SH-SY5Y (cell line): ENCODE results near the gene MAT2B.

Experiments
- GATA2 ChIP-seq: IDR thresholded peaks from 2 replicates; pipeline ENCODE4 v1.6.1; 2011; ENCODE audit warnings: mild to moderate bottlenecking, low read depth, low read length
- GATA3 ChIP-seq: IDR thresholded peaks from 2 replicates; pipeline ENCODE4 v1.6.1; 2011; ENCODE audit warnings: low read depth, mild to moderate bottlenecking, low read length, moderate library complexity

Gene MAT2B

DNA sequence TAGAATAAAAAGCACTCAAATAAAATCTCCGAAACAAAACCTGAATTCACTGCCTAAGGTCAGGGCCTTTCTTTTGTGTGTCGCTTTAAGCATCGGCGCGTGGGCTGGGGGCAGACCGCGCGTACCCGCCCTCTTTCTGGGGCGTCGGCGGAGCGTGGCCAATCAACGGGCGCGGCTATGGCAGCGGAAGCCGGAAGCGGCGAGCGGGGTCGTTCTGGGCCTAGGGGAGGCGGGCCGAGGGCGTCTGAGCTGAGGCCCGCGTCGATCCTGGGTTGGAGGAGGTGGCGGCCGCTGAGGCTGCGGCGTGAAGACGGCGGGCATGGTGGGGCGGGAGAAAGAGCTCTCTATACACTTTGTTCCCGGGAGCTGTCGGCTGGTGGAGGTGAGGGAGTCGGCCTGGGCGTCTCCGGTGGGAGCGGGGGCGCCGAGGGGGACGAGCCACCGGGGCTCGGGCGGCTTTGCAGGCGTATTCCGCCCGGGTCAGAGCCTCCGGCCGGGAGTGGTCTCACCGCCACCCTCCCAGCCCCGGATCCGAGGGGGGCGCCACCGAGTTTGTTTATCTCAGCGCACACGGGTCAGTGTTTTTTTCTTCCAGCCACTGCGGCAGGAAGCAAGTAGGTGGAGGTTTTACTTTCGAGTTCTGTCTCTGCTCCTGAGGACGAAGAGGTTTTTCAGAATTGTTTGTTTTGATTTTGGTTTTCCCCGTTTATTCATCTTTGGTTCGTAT lies at the start of gene MAT2B:
TSS of gene MAT2B (plus strand) at position 252 of the 727 bp plus-strand sequence. CDS start at position 320, 68 bp downstream.
- no peak for TF ChIP-seq GATA3
- TF ChIP-seq GATA2, result no peak

DNA sequence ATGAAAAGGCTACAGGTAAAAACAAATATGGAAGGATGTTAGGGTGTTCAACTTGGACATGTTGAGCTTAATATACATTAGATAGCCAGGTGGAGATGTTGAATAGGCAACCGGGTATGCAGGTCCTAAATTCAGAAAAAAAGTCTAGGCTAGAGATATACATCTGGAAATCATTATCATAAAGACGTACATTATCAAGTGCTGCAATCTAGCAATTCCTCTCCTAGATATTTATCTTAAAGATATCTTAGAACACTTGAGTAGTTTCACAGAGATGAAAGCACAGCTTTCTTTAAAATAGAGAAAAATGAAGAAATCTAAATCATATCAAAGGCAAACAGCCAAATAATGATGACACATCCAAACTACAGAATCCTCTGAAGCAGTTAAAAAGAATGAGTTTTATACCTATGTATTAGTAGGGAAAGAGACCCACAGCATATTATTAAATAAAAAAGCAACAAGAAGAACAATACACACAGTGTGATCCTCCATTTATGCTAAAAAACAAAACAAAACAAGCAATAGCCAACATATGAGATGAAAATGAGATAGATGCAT lies 49.3 kb upstream of the MAT2B start:
- TF ChIP-seq GATA3 (no peak), GATA2 (no peak)

GRCh38 chr5:163456840-163457239 lies 48.6 kb upstream of the MAT2B start:
- TF ChIP-seq GATA2 (no peak), GATA3 (no peak)

GRCh38 chr5:163458778-163459385 lies 46.5 kb upstream of the MAT2B start:
- TF ChIP-seq GATA3 (no peak), GATA2 (no peak)

DNA sequence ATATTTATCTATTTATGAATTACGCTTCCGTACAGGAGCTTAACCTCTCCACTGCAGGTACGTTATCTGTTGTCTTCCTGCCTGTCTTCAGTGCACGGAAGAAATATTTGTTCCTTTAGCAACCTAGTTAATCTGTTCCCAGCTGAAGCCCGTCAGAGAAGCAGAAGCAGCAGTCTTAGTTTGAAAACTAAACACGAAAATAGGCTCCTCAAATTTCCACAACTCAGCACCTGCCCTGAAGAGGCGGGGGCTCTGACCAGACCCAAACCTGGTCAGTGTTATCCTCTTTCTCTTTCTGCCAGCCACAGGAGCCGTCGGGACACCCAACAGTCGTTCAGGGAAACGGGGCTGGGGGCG lies 46.0 kb upstream of the MAT2B start:
- TF ChIP-seq GATA3, result no peak
- TF ChIP-seq GATA2, result no peak

DNA sequence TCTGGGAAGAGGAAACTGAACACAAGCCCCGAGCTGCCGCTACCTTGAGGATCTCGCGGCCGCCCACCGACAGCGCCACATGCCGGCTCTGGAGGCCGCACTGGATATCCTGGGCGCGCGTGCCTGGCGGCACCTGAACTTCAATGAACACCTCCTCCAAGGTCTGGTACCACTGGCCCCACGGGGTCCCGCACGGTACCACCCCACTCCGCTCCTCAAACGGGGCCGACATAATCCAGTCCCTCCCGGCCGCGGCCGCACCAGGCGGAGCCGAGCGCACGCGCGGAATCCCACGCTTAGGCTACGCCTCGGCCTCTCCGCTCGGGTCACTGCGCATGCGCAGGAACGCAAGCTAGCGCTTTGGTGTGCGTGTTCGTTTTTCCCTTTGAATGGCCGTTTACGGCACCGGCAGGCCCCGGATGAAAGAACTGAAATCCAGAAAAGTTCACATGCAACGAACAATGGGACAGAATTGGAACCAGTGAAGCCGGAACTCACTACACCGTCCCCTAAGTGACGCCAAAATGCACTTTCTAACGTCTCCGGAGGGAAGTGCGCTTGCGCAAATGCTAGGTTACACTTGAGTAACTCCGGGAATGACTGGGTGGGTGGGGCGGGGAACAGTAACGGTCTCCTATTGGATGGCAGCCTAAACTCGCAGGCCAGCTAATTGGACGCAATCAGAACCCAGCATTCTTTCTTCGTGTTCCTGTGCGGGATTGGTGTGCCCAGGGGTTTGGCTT lies 45.4 kb upstream of the MAT2B start, which contains the start of gene NUDCD2:
TSS of gene NUDCD2 (minus strand) at position 284 of the 743 bp plus-strand sequence. CDS start at position 232, 52 bp downstream.
- no peak for TF ChIP-seq GATA3
- TF ChIP-seq GATA2, result no peak

GRCh38 chr5:163460562-163461171 lies 44.8 kb upstream of the MAT2B start, which contains the start of gene HMMR:
HMMR (plus strand) TSS chr5:163460632; CDS start chr5:163460693, 61 bp downstream.
- no peak for TF ChIP-seq GATA2

DNA sequence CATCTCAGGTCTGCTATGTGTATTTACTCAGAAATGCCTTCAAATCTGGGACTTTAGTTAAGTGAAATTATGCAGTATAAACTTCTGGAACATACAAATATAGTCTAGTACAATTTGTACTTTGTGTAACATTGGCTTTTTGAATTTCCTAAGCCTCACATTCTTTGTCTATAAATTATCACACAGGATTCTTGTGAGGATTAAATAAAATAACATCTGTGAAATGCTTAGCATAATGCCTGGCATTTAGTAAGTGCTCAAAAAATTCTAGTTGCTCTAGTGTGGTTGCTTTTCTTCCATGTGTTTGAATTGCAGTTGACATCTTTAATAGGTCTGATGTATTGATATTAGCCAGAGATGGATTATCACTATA lies 42.4 kb upstream of the MAT2B start:
- TF ChIP-seq GATA2 (no peak), GATA3 (no peak)

DNA sequence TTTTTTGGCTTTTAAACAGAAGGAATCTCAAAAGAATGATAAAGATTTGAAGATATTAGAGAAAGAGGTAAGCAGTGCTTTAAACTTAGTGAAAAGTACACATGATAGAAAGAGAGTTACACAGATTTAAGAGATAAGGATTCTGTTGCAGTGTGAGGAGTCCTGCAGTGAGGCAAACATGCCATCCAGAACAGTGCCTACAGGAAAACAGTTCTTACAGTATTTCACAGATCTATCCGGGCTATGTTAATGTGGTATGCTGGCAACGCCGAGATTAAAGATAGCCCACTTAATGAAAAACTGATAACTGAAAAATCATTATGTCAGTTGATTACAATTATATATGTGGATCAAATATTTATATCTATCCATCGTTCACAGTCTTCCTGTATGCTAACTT lies 37.7 kb upstream of the MAT2B start:
- TF ChIP-seq GATA3 (peak; percentile 76), GATA2 (peak; percentile 76)

GRCh38 chr5:163473635-163474243 lies 31.7 kb upstream of the MAT2B start:
- TF ChIP-seq GATA2 (no peak), GATA3 (no peak)

DNA sequence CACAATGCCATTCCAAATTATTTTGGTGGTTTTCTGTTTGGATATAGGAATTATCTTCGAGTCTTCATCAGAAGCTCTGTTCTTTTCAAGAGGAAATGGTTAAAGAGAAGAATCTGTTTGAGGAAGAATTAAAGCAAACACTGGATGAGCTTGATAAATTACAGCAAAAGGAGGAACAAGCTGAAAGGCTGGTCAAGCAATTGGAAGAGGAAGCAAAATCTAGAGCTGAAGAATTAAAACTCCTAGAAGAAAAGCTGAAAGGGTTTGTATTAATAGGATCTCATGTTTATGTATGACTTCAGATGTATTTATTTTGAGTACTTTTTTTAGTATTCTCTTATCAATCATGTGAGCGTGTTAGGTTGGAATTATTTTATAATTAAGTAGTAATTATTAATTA lies 30.0 kb upstream of the MAT2B start:
- TF ChIP-seq GATA3, result no peak

DNA sequence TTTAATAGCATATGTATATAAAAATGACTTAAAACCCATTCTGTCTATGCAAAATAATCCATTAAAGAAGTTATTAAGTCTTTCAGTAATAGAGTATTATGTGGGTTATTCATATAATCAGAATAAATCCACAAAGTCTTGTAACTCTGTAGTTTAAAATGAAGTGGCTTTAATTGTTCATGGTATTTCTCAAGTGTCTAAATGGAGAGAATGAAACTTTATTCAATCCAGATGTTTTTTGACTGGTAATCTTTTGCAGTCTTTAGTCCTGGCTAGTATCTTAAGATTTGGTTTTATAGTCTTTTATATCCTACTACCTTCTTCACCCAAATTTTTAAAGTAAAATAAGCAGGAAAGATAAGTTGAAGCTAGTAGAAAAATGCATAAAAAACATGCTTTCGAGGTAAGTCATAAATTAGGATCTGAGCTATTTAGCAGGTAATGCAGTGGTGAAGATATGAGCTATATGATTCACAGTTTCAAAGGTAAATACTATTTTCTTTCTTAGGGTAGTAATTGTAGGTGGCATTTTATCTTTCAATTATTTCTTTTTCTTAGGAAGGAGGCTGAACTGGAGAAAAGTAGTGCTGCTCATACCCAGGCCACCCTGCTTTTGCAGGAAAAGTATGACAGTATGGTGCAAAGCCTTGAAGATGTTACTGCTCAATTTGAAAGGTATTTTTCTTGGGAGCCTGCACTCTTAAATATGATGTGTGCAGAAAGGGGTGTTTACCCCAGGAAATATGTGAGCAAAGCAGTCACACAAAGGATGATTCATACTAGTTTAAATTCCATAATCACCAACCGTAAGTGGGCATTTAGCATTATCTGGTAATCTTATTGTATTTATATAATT lies 27.1 kb upstream of the MAT2B start:
- TF ChIP-seq GATA2 (no peak), GATA3 (no peak)

DNA sequence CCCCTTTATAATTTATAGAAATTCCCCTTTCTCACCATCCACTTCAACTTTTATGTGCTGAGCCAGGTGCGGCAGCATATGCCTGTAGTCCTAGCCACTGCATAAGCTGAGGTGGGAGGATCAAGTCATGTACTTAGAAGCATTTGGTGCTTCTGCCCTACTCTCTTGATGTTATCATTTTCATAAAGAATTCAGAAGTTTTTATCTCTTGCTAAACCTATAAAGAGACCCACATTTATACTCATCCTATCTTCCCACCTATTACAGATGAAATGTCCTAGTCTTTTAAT lies 26.5 kb upstream of the MAT2B start:
- no peak for TF ChIP-seq GATA2
- no peak for TF ChIP-seq GATA3
